Sigmoid colon (tissue), 7 donors: Measurements from ENCODE around the gene ENAM. TPM values are rescaled to one million over a fixed set of nuclear protein-coding genes. Genes with fewer than 3 reads are reported as not detected.

Source experiments
- DNase-seq: peaks from one replicate; pipeline ENCODE4 v3.0.0-alpha.2; 2019
- H3K27ac ChIP-seq, 4 donors: fragments of 200-600 bp; sonication (generic); one replicate each; pipeline ENCODE4 v1.5.1; 2016 to 2019; ENCODE audit warnings: mild to moderate bottlenecking in 1 of 4
- H3K27me3 ChIP-seq, 3 donors: fragments of 200-600 bp; sonication (generic); one replicate each; pipeline ENCODE4 v1.5.1; 2019; ENCODE audit warnings: mild to moderate bottlenecking in 1 of 3
- H3K36me3 ChIP-seq, 4 donors: fragments of 200-600 bp; sonication (generic); one replicate each; pipeline ENCODE4 v1.5.1; 2016 to 2019
- H3K4me1 ChIP-seq, 4 donors: fragments of 200-600 bp; sonication (generic); one replicate each; pipeline ENCODE4 v1.5.1; 2017 to 2019
- H3K4me3 ChIP-seq, 4 donors: fragments of 200-600 bp; sonication (generic); one replicate each; pipeline ENCODE4 v1.5.1; 2017 to 2019; ENCODE audit warnings: mild to moderate bottlenecking in 2 of 4, moderate library complexity in 1 of 4
- H3K9me3 ChIP-seq, 4 donors: fragments of 200-600 bp in 3 of 4; sonication (generic) in 3 of 4; one replicate each; pipeline versions ENCODE4 v1.5.1 to v1.6.1; 2013 to 2019
- EP300 ChIP-seq, 4 donors: sonication (generic); formaldehyde crosslinking; IDR thresholded peaks; one replicate each; pipeline ENCODE4 v1.6.1; 2017; ENCODE audit warnings: antibody characterized with exemption in 4 of 4
- POLR2A ChIP-seq, 2 donors: fragments of 450-650 bp; IDR thresholded peaks; one replicate each; pipeline ENCODE4 v1.6.1; 2016; ENCODE audit warnings: antibody characterized with exemption in 2 of 2, mild to moderate bottlenecking in 2 of 2, moderate library complexity in 2 of 2
- POLR2AphosphoS5 ChIP-seq, 4 donors: sonication (generic); formaldehyde crosslinking; IDR thresholded peaks; one replicate each; pipeline ENCODE4 v1.6.1; 2017; ENCODE audit warnings: antibody characterized with exemption in 4 of 4
- WGBS, 2 donors: extraction: QIAGEN DNeasy Blood & Tissue Kit; methylation state at CpG; one replicate each; pipeline ENCODE4 v1.1.7; 2013; 5-methylcytosine and 5-hydroxymethylcytosine counted together
- intact Hi-C: fragments of 100-400 bp; cut with DNase I; formaldehyde crosslinking; loops from one replicate; pipeline ENCODE4 v1.15.1; 2023
- polyA plus RNA-seq, 3 donors: library from polyadenylated mRNA; stranded (reverse); fragments of 200-250 nt; gene quantifications; one replicate each; pipeline ENCODE4 v1.2.3, GENCODE V29; 2013
- total RNA-seq, 4 donors: library from RNA; depleted of rRNA; stranded (reverse); fragments of >200 nt; gene quantifications; one replicate each; pipeline ENCODE4 v1.1.0, GENCODE V29; 2016
- TF ChIP-seq, protein P1 (sequence below), 4 experiments: fragments of 450-650 bp in 3 of 4; fragments of 200-600 bp in 1 of 4; IDR thresholded peaks; one replicate each; pipeline ENCODE4 v1.5.1; 2016 to 2019; ENCODE audit warnings: antibody characterized with exemption in 4 of 4, mild to moderate bottlenecking in 3 of 4, moderate library complexity in 2 of 4
- donor health status: healthy with polysubstance abuse.
- donor health status: Bipolar disorder and iron deficiency.
- donor health status: healthy.

Gene ENAM
- total and polyA plus RNA-seq, 7 donors: under 0.01 to 0.28 TPM; not detected in 5

DNA sequence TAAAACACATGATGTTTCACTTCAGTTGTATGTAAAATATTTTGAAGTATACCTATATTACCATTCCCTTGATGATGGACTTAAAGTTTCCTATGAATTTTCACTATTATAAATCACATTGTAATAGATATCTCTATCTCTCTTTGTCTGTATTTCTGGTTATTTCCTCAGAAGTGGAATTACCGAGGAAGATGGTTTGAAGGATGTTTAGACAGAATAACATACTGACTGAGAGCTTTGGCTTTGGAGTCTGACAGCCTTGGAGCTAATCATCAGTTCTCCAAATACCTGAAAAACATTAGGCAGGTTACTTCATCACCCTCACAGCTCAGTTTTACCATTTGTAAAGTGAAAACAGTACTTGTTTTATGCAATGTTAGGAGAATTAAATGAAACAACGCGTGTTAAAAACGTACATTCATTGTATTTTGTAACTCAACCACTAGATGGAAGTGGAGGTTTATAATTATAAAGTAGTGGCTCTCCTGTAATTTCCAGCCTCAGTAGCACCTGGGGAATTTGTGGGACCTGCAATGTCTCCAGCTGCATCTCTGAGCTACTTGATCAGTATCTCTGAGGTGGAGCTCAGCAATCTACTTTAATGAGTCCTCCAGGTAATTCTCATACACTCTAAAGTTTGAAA lies 23.4 kb downstream of the ENAM start:
- TF ChIP-seq, protein P1, sequence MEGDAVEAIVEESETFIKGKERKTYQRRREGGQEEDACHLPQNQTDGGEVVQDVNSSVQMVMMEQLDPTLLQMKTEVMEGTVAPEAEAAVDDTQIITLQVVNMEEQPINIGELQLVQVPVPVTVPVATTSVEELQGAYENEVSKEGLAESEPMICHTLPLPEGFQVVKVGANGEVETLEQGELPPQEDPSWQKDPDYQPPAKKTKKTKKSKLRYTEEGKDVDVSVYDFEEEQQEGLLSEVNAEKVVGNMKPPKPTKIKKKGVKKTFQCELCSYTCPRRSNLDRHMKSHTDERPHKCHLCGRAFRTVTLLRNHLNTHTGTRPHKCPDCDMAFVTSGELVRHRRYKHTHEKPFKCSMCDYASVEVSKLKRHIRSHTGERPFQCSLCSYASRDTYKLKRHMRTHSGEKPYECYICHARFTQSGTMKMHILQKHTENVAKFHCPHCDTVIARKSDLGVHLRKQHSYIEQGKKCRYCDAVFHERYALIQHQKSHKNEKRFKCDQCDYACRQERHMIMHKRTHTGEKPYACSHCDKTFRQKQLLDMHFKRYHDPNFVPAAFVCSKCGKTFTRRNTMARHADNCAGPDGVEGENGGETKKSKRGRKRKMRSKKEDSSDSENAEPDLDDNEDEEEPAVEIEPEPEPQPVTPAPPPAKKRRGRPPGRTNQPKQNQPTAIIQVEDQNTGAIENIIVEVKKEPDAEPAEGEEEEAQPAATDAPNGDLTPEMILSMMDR (IDR thresholded peaks at IDR 0.05): peak in 3 of 4 experiments; percentile 37 to 53 (median 51)
- TF ChIP-seq POLR2AphosphoS5 (IDR thresholded peaks at IDR 0.05): no peak
- Histone ChIP-seq H3K4me1 (peaks cover 0 to 4% (median 0%) of the 10 kb centered on the region in 4 donors), H3K9me3 (no peaks in the 10 kb centered on the region), H3K27ac (no peak overlapping the region), H3K36me3 (no peaks in the 10 kb centered on the region), H3K4me3 (no peak overlapping the region), H3K27me3 (no peaks in the 10 kb centered on the region)
- intact Hi-C loops: loop anchor here (5.0 to 10.0 kb wide), 3 partner anchors 35 to 1063 kb away; partner anchors contain the start of gene UTP3
- 4 to 17% methylated on average over 4 of the region's 4 CpGs for WGBS, 2 donors
- DNase-seq: no peak

DNA sequence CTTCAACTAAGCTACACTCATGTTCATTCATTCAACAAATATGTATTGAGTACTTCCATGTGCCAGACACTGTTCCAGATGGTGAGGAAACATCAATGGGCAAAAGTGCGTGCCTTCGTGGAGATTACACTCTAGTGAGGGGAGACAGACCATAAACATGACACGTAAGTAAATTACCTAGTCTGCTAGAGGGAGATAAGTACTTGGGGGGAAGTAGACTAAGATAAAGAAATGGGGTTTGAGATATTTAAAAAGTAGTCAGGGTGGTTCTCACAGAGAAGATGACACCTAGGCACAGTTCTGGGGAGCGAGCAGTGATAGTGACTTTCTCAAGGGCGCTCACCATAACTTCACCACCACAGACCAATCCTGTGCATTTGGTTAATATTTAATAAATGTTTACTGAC lies 26.1 kb downstream of the ENAM start:
- no peak for DNase-seq
- Histone ChIP-seq H3K4me1 (peaks cover 0 to 4% (median 0%) of the 10 kb centered on the region in 4 donors), H3K9me3 (no peaks in the 10 kb centered on the region), H3K27ac (no peak overlapping the region), H3K4me3 (no peak overlapping the region), H3K27me3 (no peaks in the 10 kb centered on the region), H3K36me3 (no peaks in the 10 kb centered on the region)
- TF ChIP-seq, protein P1 (IDR thresholded peaks at IDR 0.05): no peak
- TF ChIP-seq POLR2A (IDR thresholded peaks at IDR 0.05) (no peak), EP300 (IDR thresholded peaks at IDR 0.05) (no peak), POLR2AphosphoS5 (IDR thresholded peaks at IDR 0.05) (no peak)
- 38 to 85% methylated on average over 5 of the region's 5 CpGs for WGBS, 2 donors
- intact Hi-C loops: loop anchor here (5.0 to 10.0 kb wide), 3 partner anchors 33 to 1060 kb away; partner anchors contain the start of gene UTP3

DNA sequence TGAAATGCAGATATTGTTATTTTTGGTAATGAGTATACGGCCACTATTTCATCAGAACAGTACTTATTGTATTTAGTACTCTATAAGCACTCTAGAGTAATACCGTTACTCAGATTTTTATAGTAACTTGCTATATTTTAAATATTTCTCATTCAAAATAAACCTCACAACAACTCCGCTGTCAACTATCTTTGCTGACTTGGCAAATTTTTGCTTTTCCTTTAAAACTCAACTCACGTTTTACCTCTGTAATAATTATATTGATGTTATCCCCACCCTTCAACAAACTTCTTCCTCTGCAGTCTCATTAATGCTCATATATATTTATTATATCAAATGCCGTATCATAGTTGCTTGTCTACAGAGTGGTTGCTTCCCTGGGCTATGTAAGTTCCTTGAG lies 28.8 kb downstream of the ENAM start:
- Histone ChIP-seq H3K36me3 (no peaks in the 10 kb centered on the region), H3K27ac (no peak overlapping the region), H3K9me3 (no peaks in the 10 kb centered on the region), H3K4me3 (no peak overlapping the region), H3K27me3 (no peaks in the 10 kb centered on the region), H3K4me1 (no peaks in the 10 kb centered on the region)
- WGBS, 2 donors: 85 to 89% methylated on average over 5 of the region's 5 CpGs
- no peak for TF ChIP-seq POLR2AphosphoS5 (IDR thresholded peaks at IDR 0.05)
- no peak for TF ChIP-seq EP300 (IDR thresholded peaks at IDR 0.05)
- TF ChIP-seq, protein P1 (IDR thresholded peaks at IDR 0.05): no peak
- TF ChIP-seq POLR2A (IDR thresholded peaks at IDR 0.05): no peak
- no peak for DNase-seq
- intact Hi-C loops: loop anchor here (10.0 kb wide), 1 partner anchor 1057 kb away; no protein-coding TSS in a partner anchor

DNA sequence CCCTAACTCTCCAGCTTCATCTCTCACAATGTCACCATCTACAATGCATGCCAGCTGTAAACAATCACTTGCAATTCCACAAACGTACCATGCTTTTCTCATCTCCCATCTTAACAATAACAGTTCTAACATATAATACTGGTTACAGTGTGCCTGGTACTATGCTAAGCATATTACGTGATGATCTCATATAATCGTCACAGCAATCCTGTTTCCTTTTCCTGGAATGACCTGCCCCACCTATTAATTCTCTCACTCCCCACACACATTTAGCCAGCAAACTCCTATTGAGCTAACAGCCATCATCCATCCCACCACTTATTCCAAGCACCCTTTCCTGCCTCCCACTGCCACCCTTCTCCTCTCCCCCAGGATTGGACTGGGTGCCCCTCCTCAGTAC lies 29.9 kb downstream of the ENAM start:
- Histone ChIP-seq H3K4me1 (no peaks in the 10 kb centered on the region), H3K9me3 (no peaks in the 10 kb centered on the region), H3K36me3 (no peaks in the 10 kb centered on the region), H3K27me3 (no peaks in the 10 kb centered on the region), H3K4me3 (no peak overlapping the region), H3K27ac (no peak overlapping the region)
- no peak for TF ChIP-seq EP300 (IDR thresholded peaks at IDR 0.05)
- TF ChIP-seq POLR2AphosphoS5 (IDR thresholded peaks at IDR 0.05): no peak
- no peak for TF ChIP-seq POLR2A (IDR thresholded peaks at IDR 0.05)
- TF ChIP-seq, protein P1 (IDR thresholded peaks at IDR 0.05): no peak
- 26 to 53% methylated on average over 3 of the region's 3 CpGs for WGBS, 2 donors
- intact Hi-C loops: loop anchor here (10.0 kb wide), 1 partner anchor 1056 kb away; no protein-coding TSS in a partner anchor
- no peak for DNase-seq
